Stimulated activated CD8-positive, alpha-beta memory T cell treated with anti-CD3 and anti-CD28 coated beads, Interleukin-15, amount 100 ng/mL, for 24 hours (primary cell): ENCODE data around the gene MICU2.

Experiments
- DNase-seq: peaks from one replicate; pipeline ENCODE4 v3.0.0-alpha.2; 2020; ENCODE audit warnings: low read depth

Gene MICU2

GRCh38 chr13:21603531-21604448 is at the start of gene MICU2:
MICU2 (minus strand) TSS chr13:21604170; CDS start chr13:21604148, 22 bp downstream.
- DNase-seq = peak; percentile 87

GRCh38 chr13:21641629-21642028 is 37.7 kb upstream of the MICU2 start:
- DNase-seq = no peak

GRCh38 chr13:21639561-21639960 is 35.6 kb upstream of the MICU2 start:
- no peak for DNase-seq

GRCh38 chr13:21638319-21639282 is 34.6 kb upstream of the MICU2 start:
- no peak for DNase-seq

GRCh38 chr13:21637296-21637695 is 33.3 kb upstream of the MICU2 start:
- no peak for DNase-seq

GRCh38 chr13:21636656-21637055 is 32.7 kb upstream of the MICU2 start:
- DNase-seq = no peak

- no peak for DNase-seq
These were observed 28.2 kb upstream of the MICU2 start for GRCh38 chr13:21632196-21632595.

- DNase-seq = no peak
These were observed 21.4 kb upstream of the MICU2 start for GRCh38 chr13:21625366-21625765.

- no peak for DNase-seq
These were observed 16.9 kb upstream of the MICU2 start for GRCh38 chr13:21620861-21621260.

GRCh38 chr13:21619633-21620220 is 15.8 kb upstream of the MICU2 start:
- DNase-seq = no peak

- no peak for DNase-seq
These were observed 12.9 kb upstream of the MICU2 start for GRCh38 chr13:21616880-21617279.

GRCh38 chr13:21616205-21616866 is 12.4 kb upstream of the MICU2 start:
- no peak for DNase-seq

- DNase-seq = no peak
These were observed 11.5 kb upstream of the MICU2 start for GRCh38 chr13:21615427-21615826.

- no peak for DNase-seq
These were observed 9.8 kb upstream of the MICU2 start for GRCh38 chr13:21613791-21614190.

GRCh38 chr13:21611385-21611784 is 7.4 kb upstream of the MICU2 start:
- no peak for DNase-seq

GRCh38 chr13:21610687-21611086 is 6.7 kb upstream of the MICU2 start:
- no peak for DNase-seq

GRCh38 chr13:21608961-21609360 is 5.0 kb upstream of the MICU2 start:
- no peak for DNase-seq

GRCh38 chr13:21606796-21607195 is 2.8 kb upstream of the MICU2 start:
- DNase-seq = no peak

- DNase-seq = no peak
These were observed 2.3 kb upstream of the MICU2 start for GRCh38 chr13:21606251-21606650.

GRCh38 chr13:21596722-21597121 is 7.2 kb downstream of the MICU2 start:
- no peak for DNase-seq

GRCh38 chr13:21595546-21595822 is 8.5 kb downstream of the MICU2 start:
- no peak for DNase-seq
